Endothelial cell (in vitro differentiated cells): ENCODE measurements around the gene DNAH17. TPM values are rescaled to one million over a fixed set of nuclear protein-coding genes. Genes with fewer than 3 reads are reported as not detected.
A peak's percentile ranks its signal among the peaks of the same experiment; 100 is the strongest.

Experiments used
- DNase-seq: peaks from one replicate; pipeline ENCODE4 v3.0.0; 2021; ENCODE audit warnings: low spot score
- H3K27ac Mint-ChIP-seq: one replicate; pipeline ENCODE4 v1.8.0; 2021; ENCODE audit warnings: mixed read lengths, inconsistent platforms; ENCODE audit not compliant: unreplicated experiment
- H3K27me3 Mint-ChIP-seq: one replicate; pipeline ENCODE4 v1.8.0; 2021; ENCODE audit warnings: mild to moderate bottlenecking, moderate library complexity, mixed read lengths, inconsistent platforms; ENCODE audit not compliant: unreplicated experiment
- H3K36me3 Mint-ChIP-seq: one replicate; pipeline ENCODE4 v1.8.0; 2021; ENCODE audit warnings: mild to moderate bottlenecking, low read depth, mixed read lengths, inconsistent platforms; ENCODE audit not compliant: unreplicated experiment
- H3K4me1 Mint-ChIP-seq: one replicate; pipeline ENCODE4 v1.8.0; 2021; ENCODE audit warnings: mild to moderate bottlenecking, mixed read lengths, inconsistent platforms; ENCODE audit not compliant: unreplicated experiment
- H3K4me3 Mint-ChIP-seq: one replicate; pipeline ENCODE4 v1.8.0; 2021; ENCODE audit warnings: mild to moderate bottlenecking, mixed read lengths, inconsistent platforms; ENCODE audit not compliant: unreplicated experiment
- H3K9me3 Mint-ChIP-seq: one replicate; pipeline ENCODE4 v1.8.0; 2021; ENCODE audit warnings: mixed read lengths, inconsistent platforms; ENCODE audit not compliant: unreplicated experiment
- CTCF ChIP-seq: fragments of 200-600 bp; sonication (generic); IDR thresholded peaks from one replicate; pipeline ENCODE4 v1.5.0; 2021; ENCODE audit warnings: antibody characterized with exemption; ENCODE audit not compliant: unreplicated experiment
- total RNA-seq: library from RNA; stranded (reverse); fragmentation: NEBNext Ultra II Directional; extraction: Animal tissue kit (Norgen Biotek cat#: 25700); gene quantifications from one replicate; pipeline ENCODE4 v1.2.1, GENCODE V29; 2021; ENCODE audit not compliant: unreplicated experiment

DNAH17 gene
- total RNA-seq, 1 donor from 2014 or later, result 1.0 TPM

- H3K9me3 Mint-ChIP-seq, result no peaks in the 10 kb centered on the region
- peaks cover 5% of the 10 kb centered on the region for H3K27me3 Mint-ChIP-seq
- H3K4me1 Mint-ChIP-seq, result peaks cover 20% of the 10 kb centered on the region
- H3K4me3 Mint-ChIP-seq, result no peak overlapping the region
- DNase-seq, result no peak
- peaks cover 34% of the 10 kb centered on the region for H3K36me3 Mint-ChIP-seq
- H3K27ac Mint-ChIP-seq, result no peak overlapping the region
- no peak for TF ChIP-seq CTCF
Measured at GRCh38 chr17:78406396-78406795, 170.8 kb downstream of the DNAH17 start.

GRCh38 chr17:78403822-78404221 is 173.4 kb downstream of the DNAH17 start:
- Mint-ChIP-seq H3K4me1 (peaks cover 20% of the 10 kb centered on the region), H3K27me3 (peaks cover 7% of the 10 kb centered on the region), H3K27ac (no peak overlapping the region), H3K9me3 (no peaks in the 10 kb centered on the region), H3K4me3 (no peak overlapping the region), H3K36me3 (peaks cover 53% of the 10 kb centered on the region)
- no peak for TF ChIP-seq CTCF
- DNase-seq, result no peak

- peaks cover 7% of the 10 kb centered on the region for H3K27me3 Mint-ChIP-seq
- peak overlapping the region; percentile 80 for H3K4me3 Mint-ChIP-seq
- peak overlapping the region; percentile 12 for H3K27ac Mint-ChIP-seq
- DNase-seq, result no peak
- no peaks in the 10 kb centered on the region for H3K9me3 Mint-ChIP-seq
- H3K4me1 Mint-ChIP-seq, result peaks cover 16% of the 10 kb centered on the region
- no peak for TF ChIP-seq CTCF
- peaks cover 57% of the 10 kb centered on the region for H3K36me3 Mint-ChIP-seq
Measured at GRCh38 chr17:78401891-78402290, 175.3 kb downstream of the DNAH17 start.

GRCh38 chr17:78401246-78401645 is 175.9 kb downstream of the DNAH17 start:
- Mint-ChIP-seq H3K4me1 (peaks cover 21% of the 10 kb centered on the region), H3K27ac (peak overlapping the region; percentile 12), H3K9me3 (no peaks in the 10 kb centered on the region), H3K36me3 (peaks cover 62% of the 10 kb centered on the region), H3K4me3 (peak overlapping the region; percentile 16), H3K27me3 (peaks cover 8% of the 10 kb centered on the region)
- no peak for DNase-seq
- TF ChIP-seq CTCF, result no peak

- no peak for TF ChIP-seq CTCF
- Mint-ChIP-seq H3K9me3 (no peaks in the 10 kb centered on the region), H3K4me3 (peak overlapping the region; percentile 56), H3K36me3 (peaks cover 67% of the 10 kb centered on the region), H3K27ac (no peak overlapping the region), H3K4me1 (peaks cover 27% of the 10 kb centered on the region), H3K27me3 (peaks cover 11% of the 10 kb centered on the region)
- DNase-seq, result no peak
Measured at GRCh38 chr17:78400581-78401240, 176.5 kb downstream of the DNAH17 start.
